GM21737 (cell line): Measurements from ENCODE around the gene EFNA4.

ENCODE experiments used
- ATAC-seq: cut with Tn5 transposase; IDR thresholded peaks from one replicate; pipeline ENCODE4 v1.9.1; 2021; ENCODE audit warnings: mild to moderate bottlenecking, moderate library complexity; ENCODE audit not compliant: unreplicated experiment

EFNA4 gene

DNA sequence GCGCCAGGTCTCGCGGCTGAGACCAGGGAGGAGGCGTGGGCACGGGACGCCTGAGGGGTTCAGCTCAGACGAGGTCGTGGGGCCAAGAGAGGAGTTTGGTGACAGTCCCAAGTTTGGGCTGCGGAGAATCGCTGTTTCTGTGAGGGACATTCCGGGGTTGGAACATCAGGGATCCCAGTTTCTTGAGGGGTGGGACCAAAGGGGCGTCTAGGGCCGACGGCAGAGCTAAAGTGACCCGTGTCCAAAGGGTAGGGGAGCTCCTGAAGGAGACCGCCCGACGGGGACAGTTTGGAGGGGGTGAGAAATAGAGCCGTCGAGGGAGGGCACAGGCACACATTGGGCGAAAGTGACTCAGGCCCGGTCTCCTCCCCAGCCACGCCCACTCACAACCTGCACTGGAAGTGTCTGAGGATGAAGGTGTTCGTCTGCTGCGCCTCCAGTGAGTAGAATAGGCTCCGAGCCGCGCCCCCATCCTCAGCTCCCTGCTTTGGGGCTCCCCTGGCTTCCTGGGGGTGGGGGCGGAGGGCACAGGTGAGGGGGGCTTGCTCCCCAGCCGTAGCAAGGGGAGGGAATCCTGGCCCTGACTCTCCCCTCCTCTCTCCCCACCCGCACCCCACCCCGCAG is 22.1 kb downstream of the EFNA4 start:
- ATAC-seq: peak; percentile 5

DNA sequence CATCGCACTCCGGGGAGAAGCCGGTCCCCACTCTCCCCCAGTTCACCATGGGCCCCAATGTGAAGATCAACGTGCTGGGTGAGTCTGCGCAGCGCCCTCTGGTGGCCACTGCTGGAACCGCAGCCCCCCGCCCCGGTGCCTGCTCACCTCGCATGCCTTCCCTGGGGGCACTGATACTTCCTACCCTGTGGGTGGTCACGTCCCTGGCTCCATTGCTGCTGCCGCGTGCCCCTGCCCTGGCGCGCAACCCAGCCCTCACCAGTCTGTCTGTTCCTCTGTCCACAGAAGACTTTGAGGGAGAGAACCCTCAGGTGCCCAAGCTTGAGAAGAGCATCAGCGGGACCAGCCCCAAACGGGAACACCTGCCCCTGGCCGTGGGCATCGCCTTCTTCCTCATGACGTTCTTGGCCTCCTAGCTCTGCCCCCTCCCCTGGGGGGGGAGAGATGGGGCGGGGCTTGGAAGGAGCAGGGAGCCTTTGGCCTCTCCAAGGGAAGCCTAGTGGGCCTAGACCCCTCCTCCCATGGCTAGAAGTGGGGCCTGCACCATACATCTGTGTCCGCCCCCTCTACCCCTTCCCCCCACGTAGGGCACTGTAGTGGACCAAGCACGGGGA is 22.7 kb downstream of the EFNA4 start:
- ATAC-seq: no peak

DNA sequence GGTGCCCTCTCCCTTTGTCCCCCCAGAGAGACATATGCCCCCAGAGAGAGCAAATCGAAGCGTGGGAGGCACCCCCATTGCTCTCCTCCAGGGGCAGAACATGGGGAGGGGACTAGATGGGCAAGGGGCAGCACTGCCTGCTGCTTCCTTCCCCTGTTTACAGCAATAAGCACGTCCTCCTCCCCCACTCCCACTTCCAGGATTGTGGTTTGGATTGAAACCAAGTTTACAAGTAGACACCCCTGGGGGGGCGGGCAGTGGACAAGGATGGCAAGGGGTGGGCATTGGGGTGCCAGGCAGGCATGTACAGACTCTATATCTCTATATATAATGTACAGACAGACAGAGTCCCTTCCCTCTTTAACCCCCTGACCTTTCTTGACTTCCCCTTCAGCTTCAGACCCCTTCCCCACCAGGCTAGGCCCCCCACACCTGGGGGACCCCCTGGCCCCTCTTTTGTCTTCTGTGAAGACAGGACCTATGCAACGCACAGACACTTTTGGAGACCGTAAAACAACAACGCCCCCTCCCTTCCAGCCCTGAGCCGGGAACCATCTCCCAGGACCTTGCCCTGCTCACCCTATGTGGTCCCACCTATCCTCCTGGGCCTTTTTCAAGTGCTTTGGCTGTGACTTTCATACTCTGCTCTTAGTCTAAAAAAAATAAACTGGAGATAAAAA is 23.5 kb downstream of the EFNA4 start:
- ATAC-seq: no peak

DNA sequence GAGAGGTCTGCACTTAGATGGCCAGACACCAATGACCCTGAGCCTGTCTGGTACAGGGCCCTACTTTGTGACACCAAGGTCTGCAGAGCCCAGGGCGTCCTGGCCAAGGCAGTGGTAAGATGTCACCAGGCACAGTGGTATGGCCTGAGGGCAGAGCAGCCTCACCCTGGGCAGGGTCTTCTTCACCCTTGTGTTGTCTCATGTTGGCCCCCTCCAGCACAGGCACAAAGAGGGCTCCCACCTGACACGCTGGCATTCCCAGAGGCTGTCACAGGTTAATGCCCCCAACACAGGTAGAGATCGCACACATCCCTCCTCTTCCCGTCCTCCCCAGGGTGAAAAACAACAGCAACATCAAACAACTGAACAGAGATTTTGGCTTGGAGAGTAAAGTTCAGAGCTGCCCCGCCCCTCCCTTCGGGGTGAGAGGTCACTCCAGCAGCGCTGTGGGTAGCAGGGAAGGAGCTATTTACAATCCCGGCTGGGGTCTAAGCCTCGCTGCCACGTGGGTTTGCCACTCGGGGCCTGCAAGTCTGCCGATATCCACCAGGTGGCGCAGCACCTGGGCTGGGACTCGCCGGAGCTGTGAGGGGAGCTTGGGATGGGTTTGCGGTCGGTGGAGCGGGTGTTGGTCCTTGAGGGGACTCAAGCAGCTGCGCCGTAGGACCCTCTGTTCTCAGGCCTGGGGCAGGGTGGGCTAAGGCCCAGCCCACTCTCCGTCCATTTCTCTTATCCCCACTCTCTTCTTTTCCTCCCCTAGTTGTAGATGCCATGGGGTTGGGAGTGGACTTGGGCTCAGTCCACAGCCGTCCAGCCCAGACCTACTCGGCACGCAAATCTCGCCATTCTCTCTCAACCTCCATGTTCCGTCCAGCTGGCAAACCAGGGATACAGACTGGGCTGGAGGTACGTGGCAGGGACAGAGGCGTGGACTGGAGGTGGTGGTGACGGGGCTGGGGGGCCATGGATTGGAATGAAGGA is 27.8 kb downstream of the EFNA4 start:
- no peak for ATAC-seq

DNA sequence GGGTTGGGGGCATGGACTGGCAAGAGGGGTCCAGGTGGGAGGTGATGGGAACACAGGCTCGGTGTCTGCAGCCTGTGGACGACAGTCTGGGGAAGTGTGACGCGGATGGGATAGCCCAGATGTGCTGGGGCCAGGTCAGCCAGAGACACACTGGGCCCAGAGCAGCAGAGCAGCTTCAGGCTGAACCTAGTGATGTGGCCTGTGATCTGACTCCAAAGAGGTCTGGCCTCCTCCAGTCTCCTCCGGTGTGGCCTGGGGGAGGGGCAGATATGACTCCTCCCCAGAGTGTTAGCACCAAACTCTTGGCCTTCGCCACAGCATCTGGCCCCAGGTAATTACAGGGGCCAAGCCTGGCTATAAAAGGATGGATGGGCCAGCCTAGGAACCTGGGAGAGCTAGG is 28.6 kb downstream of the EFNA4 start:
- no peak for ATAC-seq

DNA sequence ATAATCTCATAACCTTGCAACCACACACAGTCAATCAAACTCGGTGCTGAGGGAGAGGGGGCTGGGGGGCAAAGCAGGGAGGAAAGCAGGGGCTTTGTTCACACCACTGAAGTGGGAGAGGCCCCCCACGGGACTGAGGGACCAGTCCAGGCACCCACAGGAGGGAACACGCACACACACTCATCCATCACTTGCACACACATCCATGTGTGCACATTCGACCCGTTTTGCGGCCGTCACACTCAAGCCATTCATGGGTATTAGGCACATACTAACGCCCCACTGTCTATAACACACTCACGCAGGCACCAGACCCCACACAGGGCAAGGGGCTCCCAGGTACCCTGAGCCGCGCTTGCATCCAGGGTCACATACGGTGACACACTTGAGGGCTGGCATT is 29.1 kb downstream of the EFNA4 start:
- ATAC-seq: no peak

DNA sequence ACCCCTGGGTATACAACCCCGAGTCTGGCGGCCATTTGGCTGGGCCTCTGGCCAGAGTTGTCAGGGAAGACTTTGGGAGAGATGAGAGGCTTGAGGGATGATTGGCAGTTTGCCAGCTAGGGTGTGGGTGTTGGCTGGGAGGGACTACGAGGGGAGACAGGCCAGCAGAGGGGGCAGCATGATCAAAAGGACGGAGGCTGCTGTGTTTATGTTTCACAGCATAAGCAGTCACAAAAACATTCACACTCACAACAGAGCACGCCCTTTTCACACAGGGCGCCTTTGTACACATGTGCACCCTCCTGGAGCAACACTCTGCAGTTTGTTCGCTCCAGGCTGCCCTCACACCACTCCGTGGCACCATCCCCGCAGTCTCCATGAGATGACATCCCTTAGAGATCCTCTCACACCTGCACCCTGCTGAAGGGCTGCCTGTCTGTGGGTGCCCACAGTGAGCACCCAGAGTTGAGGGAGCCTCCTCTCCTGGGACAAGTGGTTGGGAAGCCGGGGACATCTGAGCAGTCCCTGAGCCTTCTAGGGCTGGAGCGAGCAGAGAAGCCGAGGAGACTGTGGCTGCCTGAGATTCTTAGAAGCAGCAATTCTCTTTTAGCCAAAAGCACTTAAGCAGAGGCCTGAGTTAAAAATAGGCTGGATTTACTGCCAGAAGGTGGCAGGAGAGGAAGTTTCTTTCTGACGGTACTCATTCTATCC is 30.5 kb downstream of the EFNA4 start:
- ATAC-seq: no peak

DNA sequence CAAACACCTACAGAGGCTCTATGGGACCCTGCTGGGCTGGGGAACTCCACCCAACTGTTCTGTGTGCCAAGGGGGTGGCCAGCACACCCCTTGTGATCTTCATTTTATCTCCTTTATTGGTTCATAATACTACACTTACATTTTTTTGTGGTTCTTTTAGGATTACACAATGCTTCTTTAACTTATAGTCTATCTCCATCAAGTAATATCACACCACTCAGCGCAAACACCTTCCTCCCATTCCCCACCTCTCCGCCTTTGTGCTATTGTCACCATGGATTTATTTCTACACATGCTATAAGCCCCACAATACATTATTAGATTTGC is 31.0 kb downstream of the EFNA4 start:
- no peak for ATAC-seq

DNA sequence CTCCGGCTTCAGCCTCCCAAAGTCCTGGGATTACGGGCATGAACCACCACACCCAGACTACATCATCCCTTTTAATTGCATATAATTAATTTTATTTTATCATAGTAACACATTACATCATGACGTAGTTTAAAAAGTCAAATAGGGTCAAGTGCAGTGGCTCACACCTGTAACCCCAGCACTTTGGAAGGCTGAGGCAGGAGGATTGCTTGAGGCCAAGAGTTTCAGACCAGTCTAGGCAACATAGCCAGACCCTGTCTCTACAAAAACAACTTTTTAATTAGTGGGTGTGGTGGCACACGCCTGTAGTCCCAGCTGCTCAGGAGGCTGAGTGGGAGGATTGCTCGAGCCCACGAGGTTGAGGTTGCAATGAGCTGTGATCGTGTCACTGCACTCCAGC is 35.8 kb downstream of the EFNA4 start:
- no peak for ATAC-seq

DNA sequence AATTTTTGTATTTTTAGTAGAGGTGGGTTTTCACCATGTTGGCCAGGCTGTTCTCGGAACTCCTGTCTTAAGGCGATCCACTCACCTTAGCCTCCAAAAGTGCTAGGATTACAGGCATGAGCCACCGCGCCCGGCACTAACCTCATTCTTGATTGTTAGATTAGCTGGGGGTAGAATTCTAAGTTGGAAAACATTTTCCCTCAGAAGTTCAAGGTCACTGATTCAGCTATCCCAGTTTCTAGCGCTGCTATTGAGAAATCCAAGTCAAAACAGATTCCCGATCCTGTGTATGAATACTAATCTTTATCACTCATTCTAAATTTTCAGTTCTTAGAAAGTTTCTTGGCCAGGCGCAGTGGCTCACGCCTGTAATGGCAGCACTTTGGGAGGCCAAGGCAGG is 39.8 kb downstream of the EFNA4 start:
- ATAC-seq: no peak

DNA sequence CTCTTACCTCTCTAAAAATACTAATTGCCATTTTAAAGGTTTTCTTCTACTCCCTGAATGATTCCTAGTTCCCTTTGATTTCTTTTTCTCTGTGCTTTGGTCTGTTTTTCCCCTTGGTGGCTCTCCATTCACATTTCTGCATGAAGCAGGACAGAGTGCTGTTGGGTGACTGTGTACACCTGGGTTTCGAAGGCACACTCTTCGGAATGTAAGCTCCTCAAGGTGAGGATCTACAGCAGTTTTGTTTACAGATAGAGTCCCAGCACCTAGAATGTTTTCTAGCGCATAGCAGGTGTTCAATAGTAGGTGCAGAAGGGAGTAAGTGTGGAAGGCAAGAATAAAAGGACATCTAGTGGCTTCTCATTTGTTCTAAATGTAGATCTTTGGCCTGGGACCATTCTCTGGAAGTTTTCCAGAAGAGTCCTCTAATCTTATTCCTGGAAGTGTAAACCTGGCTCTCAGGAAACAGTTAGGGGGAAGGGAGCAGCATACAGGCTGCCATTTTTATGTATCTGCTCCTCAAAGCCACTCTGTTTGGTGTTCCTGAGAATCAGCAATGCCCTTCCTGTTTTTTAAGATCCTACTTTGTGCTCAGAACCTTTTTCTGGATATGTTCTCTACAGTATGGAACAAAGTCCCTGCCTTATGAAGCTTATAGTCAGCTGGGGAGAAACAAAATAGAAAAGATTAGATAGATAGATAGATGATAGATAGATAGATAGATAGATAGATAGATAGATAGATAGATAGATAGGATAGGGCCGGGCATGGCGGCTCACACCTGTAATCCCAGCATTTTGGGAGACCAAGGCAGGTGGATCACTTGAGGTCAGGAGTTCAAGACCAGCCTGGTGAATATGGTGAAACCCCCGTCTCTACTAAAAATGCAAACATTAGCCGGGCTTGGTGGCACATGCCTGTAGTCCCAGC is 41.3 kb downstream of the EFNA4 start:
- no peak for ATAC-seq

DNA sequence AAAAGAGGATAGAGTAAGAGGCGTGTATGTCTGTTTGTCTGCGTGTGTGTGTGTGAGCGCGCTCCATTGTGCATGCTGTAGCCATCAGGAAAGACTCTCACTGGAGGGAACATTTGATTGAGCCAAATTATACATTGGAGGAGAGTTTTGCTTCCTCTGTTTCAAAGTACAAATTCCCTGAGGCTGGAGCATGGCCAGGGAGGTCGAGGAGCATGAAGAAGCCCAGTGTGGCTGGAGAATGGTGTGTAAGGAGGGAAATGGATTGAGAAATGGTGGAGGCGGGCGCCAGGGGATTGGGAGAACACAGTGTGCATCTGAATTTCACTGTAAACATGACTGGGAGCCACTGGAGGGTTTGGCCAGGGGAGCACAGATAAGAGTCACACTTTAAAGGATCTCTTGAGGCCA is 42.1 kb downstream of the EFNA4 start:
- ATAC-seq: no peak

DNA sequence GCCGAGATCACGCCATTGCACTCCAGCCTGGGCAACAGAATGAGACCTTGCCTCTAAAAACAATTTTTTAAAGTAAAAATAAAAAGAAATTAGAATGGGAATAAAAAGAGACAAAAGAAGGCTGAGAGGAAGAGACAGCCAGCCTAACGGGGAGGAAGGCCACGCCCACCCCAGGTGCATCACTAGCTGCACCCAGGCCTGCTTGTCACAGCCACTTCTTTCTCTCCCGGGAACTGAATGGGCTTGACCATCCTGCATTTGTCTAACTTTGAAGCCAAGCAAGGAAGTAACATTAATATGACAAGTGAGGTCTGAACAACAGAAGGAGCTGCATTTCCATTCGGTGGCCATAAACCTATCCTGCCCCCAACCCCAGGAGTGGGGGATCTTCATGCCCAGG is 43.3 kb downstream of the EFNA4 start:
- no peak for ATAC-seq

DNA sequence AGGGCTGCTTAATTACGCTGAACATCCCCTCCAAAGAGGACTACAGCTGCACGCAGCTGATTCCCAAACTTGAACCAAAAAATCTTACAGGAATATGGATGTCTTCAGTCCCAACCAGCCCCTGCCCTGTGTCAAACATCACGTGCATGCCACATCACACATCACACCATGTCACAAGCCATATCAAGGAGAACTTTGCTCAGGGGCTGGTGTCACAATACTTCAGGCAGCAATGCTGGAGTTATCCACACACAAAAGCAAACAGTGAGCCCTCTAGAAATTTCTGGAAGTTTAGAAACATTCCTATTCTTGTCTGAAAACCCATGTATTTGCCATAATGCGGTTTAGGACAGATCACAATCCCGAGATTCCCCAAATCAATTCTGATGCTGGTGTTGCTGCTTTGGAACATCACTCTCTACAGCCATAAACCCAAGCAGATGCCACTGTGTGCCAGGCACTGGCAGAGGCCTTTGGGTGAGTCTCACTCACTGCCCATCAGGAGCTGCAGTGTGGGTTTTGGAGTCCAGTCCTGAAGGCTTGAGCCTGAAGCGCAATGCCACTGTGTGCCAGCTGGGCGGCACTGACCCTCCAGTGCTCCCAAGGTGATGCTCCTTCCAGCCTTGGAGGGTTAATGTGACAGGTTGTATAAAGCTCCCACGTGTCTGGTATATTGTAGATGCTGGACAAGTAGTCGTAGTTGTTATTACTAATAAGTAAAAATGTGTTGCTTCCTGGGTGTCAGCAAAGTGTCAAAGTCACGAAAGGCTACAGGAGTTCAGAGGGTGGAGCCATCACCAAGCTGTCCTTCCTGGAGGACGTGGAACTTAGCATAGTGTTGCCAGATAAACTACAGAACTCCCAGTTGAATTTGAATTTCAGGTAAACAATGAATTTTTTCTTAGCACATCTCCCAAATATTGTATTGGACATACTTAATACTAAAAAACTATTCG is 44.0 kb downstream of the EFNA4 start:
- no peak for ATAC-seq

DNA sequence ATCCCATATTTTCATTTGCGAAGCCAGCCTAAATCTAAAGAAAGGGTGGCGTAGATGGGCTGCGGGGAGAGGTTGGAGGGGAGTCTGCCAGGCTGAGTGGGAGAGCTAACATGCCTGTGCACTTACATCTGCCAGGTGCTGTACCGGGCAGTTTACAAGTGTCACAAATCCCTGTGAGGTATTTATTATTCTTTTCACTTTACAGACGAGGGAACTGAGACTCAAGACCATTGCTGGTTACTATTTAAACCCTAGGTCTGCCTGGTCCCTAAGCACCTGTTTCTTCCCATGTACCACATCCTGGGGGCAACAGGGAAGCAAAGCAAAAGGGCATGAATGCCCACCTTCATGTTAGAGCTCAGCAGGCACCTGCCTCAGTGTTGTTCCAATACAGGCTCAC is 44.8 kb downstream of the EFNA4 start:
- no peak for ATAC-seq

DNA sequence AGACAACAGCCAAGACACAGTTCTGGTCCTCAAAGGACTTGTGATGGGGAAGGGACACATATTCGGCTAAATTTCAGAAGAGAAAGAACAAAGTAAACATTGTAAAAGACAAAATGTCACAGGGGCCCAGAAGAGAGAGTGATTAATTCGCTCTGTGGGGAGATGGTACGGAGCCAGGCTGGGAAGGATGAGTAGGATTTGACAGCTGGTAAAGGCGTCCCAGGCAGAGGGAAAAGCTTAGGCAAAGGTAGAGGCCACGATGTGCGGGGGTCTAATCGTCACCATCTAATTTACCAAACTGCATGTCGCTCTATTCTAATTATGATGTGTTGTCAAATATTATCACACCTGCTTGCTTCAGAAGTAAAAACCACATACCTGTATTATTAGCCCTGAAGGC is 46.8 kb downstream of the EFNA4 start:
- ATAC-seq: no peak

DNA sequence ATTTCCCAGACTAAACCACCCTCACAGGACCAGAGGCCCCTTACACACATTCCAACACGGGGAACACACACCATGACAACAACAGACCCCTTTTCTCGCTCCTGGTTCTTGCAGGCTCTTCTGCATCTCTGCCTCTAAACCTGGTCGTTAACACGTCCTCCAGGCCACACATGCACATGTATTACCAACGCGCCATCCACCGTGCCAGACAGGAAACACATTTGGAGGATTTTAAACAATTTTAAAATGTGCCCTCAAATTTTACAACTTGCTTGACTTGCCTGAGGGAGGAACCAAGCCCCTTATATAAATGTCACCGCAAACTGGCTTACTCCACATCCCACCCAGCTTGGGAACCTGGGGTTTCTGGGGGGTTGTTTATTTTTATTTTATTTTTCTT is 47.3 kb downstream of the EFNA4 start:
- no peak for ATAC-seq

DNA sequence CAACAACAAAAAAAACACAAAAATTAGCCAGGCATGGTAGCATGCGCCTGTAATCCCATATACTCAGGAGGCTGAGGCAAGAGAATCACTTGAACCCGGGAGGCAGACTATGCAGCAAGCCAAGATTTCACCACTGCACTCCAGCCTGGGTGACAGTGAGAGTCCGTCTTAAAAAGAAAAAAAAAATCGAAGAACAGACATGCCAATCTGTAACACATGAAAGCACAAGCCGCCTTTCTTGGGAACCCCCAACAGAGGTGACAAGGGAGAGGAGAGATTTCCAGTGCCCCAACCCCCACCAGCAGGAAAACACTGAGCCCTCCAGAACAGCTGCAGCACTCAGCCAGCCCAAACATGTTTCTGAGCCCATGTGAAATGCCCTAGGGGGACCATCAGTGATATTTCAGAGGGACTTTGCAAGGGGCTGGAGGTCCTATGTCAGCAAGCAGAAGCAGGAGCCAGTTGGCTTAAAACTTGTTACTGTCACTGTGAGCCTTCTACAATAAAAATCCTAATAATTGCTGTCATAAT is 50.0 kb downstream of the EFNA4 start:
- no peak for ATAC-seq
